ENCODE data around the gene SV2C.

DNA sequence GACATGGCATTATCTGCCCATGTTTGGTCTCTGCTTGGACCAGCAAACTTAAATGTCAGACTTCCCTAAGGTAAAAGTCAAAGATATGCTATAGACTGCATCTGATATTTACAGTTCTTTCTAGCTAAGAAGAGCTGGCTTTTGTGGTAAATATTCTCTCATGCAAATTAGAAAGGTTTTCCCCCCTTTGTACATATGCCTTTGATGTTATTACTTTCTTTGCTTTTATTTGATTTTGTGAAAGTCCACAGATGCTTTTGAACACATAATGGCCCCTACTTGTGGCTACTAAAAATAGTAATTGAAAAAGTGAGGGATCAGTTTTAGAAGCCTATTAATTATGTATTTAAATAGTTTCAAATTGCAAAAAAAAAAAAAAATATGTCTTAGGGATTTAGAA is 104.2 kb downstream of the SV2C start:
- no peak for TF ChIP-seq HNF4G (IDR thresholded peaks at IDR 0.05)
- TF ChIP-seq, protein P1, sequence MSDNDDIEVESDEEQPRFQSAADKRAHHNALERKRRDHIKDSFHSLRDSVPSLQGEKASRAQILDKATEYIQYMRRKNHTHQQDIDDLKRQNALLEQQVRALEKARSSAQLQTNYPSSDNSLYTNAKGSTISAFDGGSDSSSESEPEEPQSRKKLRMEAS (IDR thresholded peaks at IDR 0.05), result no peak
- TF ChIP-seq, protein P2, sequence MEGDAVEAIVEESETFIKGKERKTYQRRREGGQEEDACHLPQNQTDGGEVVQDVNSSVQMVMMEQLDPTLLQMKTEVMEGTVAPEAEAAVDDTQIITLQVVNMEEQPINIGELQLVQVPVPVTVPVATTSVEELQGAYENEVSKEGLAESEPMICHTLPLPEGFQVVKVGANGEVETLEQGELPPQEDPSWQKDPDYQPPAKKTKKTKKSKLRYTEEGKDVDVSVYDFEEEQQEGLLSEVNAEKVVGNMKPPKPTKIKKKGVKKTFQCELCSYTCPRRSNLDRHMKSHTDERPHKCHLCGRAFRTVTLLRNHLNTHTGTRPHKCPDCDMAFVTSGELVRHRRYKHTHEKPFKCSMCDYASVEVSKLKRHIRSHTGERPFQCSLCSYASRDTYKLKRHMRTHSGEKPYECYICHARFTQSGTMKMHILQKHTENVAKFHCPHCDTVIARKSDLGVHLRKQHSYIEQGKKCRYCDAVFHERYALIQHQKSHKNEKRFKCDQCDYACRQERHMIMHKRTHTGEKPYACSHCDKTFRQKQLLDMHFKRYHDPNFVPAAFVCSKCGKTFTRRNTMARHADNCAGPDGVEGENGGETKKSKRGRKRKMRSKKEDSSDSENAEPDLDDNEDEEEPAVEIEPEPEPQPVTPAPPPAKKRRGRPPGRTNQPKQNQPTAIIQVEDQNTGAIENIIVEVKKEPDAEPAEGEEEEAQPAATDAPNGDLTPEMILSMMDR (IDR thresholded peaks at IDR 0.05; ENCODE audit: low read depth, low read length, missing input control), result no peak
- no peak for TF ChIP-seq HNF4A (conservative IDR thresholded peaks at IDR 0.05)
- no peak for TF ChIP-seq RAD21 (IDR thresholded peaks at IDR 0.05)
- no peak for TF ChIP-seq FOXA1 (IDR thresholded peaks at IDR 0.05)
- TF ChIP-seq, protein P3, sequence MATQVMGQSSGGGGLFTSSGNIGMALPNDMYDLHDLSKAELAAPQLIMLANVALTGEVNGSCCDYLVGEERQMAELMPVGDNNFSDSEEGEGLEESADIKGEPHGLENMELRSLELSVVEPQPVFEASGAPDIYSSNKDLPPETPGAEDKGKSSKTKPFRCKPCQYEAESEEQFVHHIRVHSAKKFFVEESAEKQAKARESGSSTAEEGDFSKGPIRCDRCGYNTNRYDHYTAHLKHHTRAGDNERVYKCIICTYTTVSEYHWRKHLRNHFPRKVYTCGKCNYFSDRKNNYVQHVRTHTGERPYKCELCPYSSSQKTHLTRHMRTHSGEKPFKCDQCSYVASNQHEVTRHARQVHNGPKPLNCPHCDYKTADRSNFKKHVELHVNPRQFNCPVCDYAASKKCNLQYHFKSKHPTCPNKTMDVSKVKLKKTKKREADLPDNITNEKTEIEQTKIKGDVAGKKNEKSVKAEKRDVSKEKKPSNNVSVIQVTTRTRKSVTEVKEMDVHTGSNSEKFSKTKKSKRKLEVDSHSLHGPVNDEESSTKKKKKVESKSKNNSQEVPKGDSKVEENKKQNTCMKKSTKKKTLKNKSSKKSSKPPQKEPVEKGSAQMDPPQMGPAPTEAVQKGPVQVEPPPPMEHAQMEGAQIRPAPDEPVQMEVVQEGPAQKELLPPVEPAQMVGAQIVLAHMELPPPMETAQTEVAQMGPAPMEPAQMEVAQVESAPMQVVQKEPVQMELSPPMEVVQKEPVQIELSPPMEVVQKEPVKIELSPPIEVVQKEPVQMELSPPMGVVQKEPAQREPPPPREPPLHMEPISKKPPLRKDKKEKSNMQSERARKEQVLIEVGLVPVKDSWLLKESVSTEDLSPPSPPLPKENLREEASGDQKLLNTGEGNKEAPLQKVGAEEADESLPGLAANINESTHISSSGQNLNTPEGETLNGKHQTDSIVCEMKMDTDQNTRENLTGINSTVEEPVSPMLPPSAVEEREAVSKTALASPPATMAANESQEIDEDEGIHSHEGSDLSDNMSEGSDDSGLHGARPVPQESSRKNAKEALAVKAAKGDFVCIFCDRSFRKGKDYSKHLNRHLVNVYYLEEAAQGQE (IDR thresholded peaks at IDR 0.05), result no peak
- no peak for TF ChIP-seq TAF1 (conservative IDR thresholded peaks at IDR 0.05)

All from liver (tissue), 3 donors.